SK-N-SH (cell line): ENCODE results near the gene CELF2.

ENCODE experiments used
- FOXJ3 ChIP-seq: sonication (generic); formaldehyde crosslinking; IDR thresholded peaks from 2 replicates; pipeline ENCODE4 v1.5.1; 2020; ENCODE audit warnings: mild to moderate bottlenecking, missing genetic modification reagents
- POLR2AphosphoS5 ChIP-seq: IDR thresholded peaks from 2 replicates; pipeline ENCODE4 v1.6.1; 2012; ENCODE audit warnings: low read depth, low read length
- RXRA ChIP-seq: IDR thresholded peaks from 2 replicates; pipeline ENCODE4 v1.4.0; 2012; ENCODE audit warnings: low read depth, mild to moderate bottlenecking, borderline replicate concordance
- TF ChIP-seq, protein P1 (sequence below): IDR thresholded peaks from 2 replicates; pipeline ENCODE4 v1.4.0; 2012; ENCODE audit warnings: low read depth
- TF ChIP-seq, protein P2 (sequence below): fragments of 200-600 bp; sonication (generic); IDR thresholded peaks from 2 replicates; pipeline ENCODE4 v1.6.1; 2017; ENCODE audit warnings: antibody characterized with exemption, mild to moderate bottlenecking, moderate library complexity

DNA sequence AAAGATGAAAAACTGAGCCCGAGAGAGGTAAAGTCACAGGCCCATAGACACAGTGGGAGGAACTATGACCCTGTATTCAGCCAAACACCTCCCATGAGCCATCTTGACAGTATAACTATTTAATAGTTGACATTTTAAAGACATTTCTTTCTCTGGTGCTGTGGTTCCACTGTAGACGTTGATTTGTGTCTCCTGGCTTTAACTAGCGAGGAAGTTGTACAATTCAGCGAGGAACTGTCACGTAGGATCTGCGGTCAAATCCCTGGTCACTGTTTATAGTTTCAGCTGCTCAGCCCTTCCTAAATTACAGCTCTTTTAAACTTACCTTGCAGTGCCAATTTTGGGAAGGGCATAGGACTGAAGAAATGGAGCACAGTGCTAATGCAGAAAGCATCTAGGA, 7.1 kb upstream of the CELF2 start:
- TF ChIP-seq, protein P1, sequence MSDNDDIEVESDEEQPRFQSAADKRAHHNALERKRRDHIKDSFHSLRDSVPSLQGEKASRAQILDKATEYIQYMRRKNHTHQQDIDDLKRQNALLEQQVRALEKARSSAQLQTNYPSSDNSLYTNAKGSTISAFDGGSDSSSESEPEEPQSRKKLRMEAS, result no peak
- TF ChIP-seq, protein P2, sequence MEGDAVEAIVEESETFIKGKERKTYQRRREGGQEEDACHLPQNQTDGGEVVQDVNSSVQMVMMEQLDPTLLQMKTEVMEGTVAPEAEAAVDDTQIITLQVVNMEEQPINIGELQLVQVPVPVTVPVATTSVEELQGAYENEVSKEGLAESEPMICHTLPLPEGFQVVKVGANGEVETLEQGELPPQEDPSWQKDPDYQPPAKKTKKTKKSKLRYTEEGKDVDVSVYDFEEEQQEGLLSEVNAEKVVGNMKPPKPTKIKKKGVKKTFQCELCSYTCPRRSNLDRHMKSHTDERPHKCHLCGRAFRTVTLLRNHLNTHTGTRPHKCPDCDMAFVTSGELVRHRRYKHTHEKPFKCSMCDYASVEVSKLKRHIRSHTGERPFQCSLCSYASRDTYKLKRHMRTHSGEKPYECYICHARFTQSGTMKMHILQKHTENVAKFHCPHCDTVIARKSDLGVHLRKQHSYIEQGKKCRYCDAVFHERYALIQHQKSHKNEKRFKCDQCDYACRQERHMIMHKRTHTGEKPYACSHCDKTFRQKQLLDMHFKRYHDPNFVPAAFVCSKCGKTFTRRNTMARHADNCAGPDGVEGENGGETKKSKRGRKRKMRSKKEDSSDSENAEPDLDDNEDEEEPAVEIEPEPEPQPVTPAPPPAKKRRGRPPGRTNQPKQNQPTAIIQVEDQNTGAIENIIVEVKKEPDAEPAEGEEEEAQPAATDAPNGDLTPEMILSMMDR, result no peak
- TF ChIP-seq RXRA (no peak), FOXJ3 (no peak), POLR2AphosphoS5 (no peak)
